ENCODE data around the gene PPP4R3B. TPM values are rescaled to one million over a fixed set of nuclear protein-coding genes. Genes with fewer than 3 reads are reported as not detected.

Gene PPP4R3B
- total RNA-seq, 4 donors from 2014 or later = 58.6 to 87.0 (median 69.5) TPM

- TF ChIP-seq, protein P1, sequence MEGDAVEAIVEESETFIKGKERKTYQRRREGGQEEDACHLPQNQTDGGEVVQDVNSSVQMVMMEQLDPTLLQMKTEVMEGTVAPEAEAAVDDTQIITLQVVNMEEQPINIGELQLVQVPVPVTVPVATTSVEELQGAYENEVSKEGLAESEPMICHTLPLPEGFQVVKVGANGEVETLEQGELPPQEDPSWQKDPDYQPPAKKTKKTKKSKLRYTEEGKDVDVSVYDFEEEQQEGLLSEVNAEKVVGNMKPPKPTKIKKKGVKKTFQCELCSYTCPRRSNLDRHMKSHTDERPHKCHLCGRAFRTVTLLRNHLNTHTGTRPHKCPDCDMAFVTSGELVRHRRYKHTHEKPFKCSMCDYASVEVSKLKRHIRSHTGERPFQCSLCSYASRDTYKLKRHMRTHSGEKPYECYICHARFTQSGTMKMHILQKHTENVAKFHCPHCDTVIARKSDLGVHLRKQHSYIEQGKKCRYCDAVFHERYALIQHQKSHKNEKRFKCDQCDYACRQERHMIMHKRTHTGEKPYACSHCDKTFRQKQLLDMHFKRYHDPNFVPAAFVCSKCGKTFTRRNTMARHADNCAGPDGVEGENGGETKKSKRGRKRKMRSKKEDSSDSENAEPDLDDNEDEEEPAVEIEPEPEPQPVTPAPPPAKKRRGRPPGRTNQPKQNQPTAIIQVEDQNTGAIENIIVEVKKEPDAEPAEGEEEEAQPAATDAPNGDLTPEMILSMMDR (IDR thresholded peaks at IDR 0.05) = no peak
- no peak for TF ChIP-seq POLR2A (IDR thresholded peaks at IDR 0.05)
- H3K4me1 ChIP-seq = no peaks in the 10 kb centered on the region
- H3K27ac ChIP-seq = no peak overlapping the region
- H3K27me3 ChIP-seq = no peaks in the 10 kb centered on the region
- no peaks in the 10 kb centered on the region for H3K36me3 ChIP-seq
- no peak overlapping the region for H3K4me3 ChIP-seq
- DNase-seq = no peak
- no peaks in the 10 kb centered on the region for H3K9me3 ChIP-seq
These were observed 118.8 kb downstream of the PPP4R3B start for GRCh38 chr2:55498582-55498981.

Small RNA genes within 50 kb of the gene (small RNA-seq; reads per million reads assigned to genes)
- gene RF00586 (0 reads per million in 2 donors), gene RNU6-634P (0 reads per million in 2 donors)

Other genes with a start within 250 kb of the PPP4R3B start
- gene CCDC88A, start 197.8 kb downstream of the PPP4R3B start, total RNA-seq = 10 to 100 TPM in 3 of 4 donors, 1 to 10 TPM in 1; 7.7 to 95.7 (median 16.9) TPM
- 10 to 100 TPM in 1 of 4 donors, 1 to 10 TPM in 3; 8.8 to 55.3 (median 10.0) TPM for gene CFAP36, start 97.9 kb downstream of the PPP4R3B start, total RNA-seq
- 10 to 100 TPM in 2 of 4 donors, 1 to 10 TPM in 2; 8.4 to 12.4 (median 10.2) TPM for gene PNPT1, start 76.2 kb upstream of the PPP4R3B start, total RNA-seq